H1 (cell line): ENCODE measurements around the gene TMEM266. TPM values are rescaled to one million over a fixed set of nuclear protein-coding genes. Genes with fewer than 3 reads are reported as not detected.

ENCODE experiments used
- CTCF ChIA-PET: fragments of 300-600 bp; sonication (Branson Sonifier 250); formaldehyde crosslinking; loops from one replicate; lab custom pipeline; 2021; ENCODE audit not compliant: partially characterized antibody; lab: Charles Lee
- POLR2A ChIA-PET: fragments of 300-600 bp; sonication (Branson Sonifier 250); formaldehyde crosslinking; loops from one replicate; lab custom pipeline; 2021; ENCODE audit warnings: inconsistent platforms; ENCODE audit not compliant: partially characterized antibody; lab: Charles Lee
- DNase-seq, 2 experiments: peaks; one replicate each; pipeline versions ENCODE4 v3.0.0 to v3.0.0-alpha.2; 2010 to 2022; ENCODE audit warnings: low spot score in 2 of 2, low read depth in 1 of 2, mixed read lengths in 1 of 2
- FAIRE-seq: peaks from 2 replicates; lab custom pipeline; 2011; peaks lifted over from hg19 to GRCh38; lab: Jason Lieb, UNC
- H2AFZ ChIP-seq: 2 replicates; pipeline ENCODE4 v1.8.1; 2012; ENCODE audit warnings: low read length, inconsistent platforms
- H2AK5ac ChIP-seq: 2 replicates; pipeline ENCODE4 v1.6.1; 2013; ENCODE audit warnings: low read depth, low read length
- H2BK120ac ChIP-seq: replicated peaks from 2 replicates; pipeline ENCODE3; 2013; ENCODE audit warnings: low read depth, low read length, inconsistent platforms
- H2BK12ac ChIP-seq: 2 replicates; pipeline ENCODE4 v1.6.1; 2013; ENCODE audit warnings: low read depth, low read length
- H2BK15ac ChIP-seq: 2 replicates; pipeline ENCODE4 v1.6.1; 2013; ENCODE audit warnings: low read length
- H2BK20ac ChIP-seq: 2 replicates; pipeline ENCODE4 v1.6.1; 2013; ENCODE audit warnings: low read length
- H2BK5ac ChIP-seq: 2 replicates; pipeline ENCODE4 v1.6.1; 2013; ENCODE audit warnings: low read depth, low read length
- H3K14ac ChIP-seq: 2 replicates; pipeline ENCODE4 v1.6.1; 2013; ENCODE audit warnings: inconsistent platforms; ENCODE audit not compliant: insufficient read length
- H3K18ac ChIP-seq: 2 replicates; pipeline ENCODE4 v1.6.1; 2013; ENCODE audit warnings: low read length; ENCODE audit errors: extremely low read depth
- H3K23ac ChIP-seq: 2 replicates; pipeline ENCODE4 v1.6.1; 2013; ENCODE audit warnings: inconsistent platforms; ENCODE audit not compliant: insufficient read length
- H3K23me2 ChIP-seq: 2 replicates; pipeline ENCODE4 v1.6.1; 2013; ENCODE audit warnings: low read depth, low read length
- H3K27ac ChIP-seq: 2 replicates; pipeline ENCODE4 v1.6.1; 2011; ENCODE audit warnings: low read depth, low read length, inconsistent platforms
- H3K27me3 ChIP-seq, 4 experiments: replicated peaks in 1 of 4; 1 replicate in 1 of 4; 2 replicates in 3 of 4; pipeline versions ENCODE4 v1.6.1 to v1.8.1; 2011 to 2013; ENCODE audit warnings: low read length in 3 of 4, mild to moderate bottlenecking in 3 of 4, inconsistent platforms in 2 of 4, mixed read lengths in 2 of 4, moderate library complexity in 1 of 4; ENCODE audit not compliant: control insufficient read depth in 3 of 4, insufficient read depth in 3 of 4; ENCODE audit errors: extremely low read depth in 1 of 4
- H3K36me3 ChIP-seq, 4 experiments: 2 replicates each; pipeline versions ENCODE4 v1.6.1 to v1.8.1; 2011 to 2013; ENCODE audit warnings: mild to moderate bottlenecking in 4 of 4, low read length in 3 of 4, moderate library complexity in 2 of 4, control low read depth in 1 of 4, inconsistent platforms in 1 of 4; ENCODE audit not compliant: insufficient read depth in 4 of 4, control insufficient read depth in 2 of 4
- H3K4ac ChIP-seq: replicated peaks from 2 replicates; pipeline ENCODE3; 2013; ENCODE audit warnings: low read length, low read depth, mixed read lengths, inconsistent platforms; ENCODE audit not compliant: insufficient read length
- H3K4me1 ChIP-seq, 4 experiments: replicated peaks in 1 of 4; 1 replicate in 1 of 4; 2 replicates in 3 of 4; pipeline versions ENCODE4 v1.6.1 to v1.8.1; 2011 to 2013; ENCODE audit warnings: low read length in 3 of 4, inconsistent platforms in 2 of 4, mixed read lengths in 1 of 4; ENCODE audit not compliant: insufficient read depth in 4 of 4, control insufficient read depth in 3 of 4
- H3K4me2 ChIP-seq, 2 experiments: 2 replicates each; pipeline versions ENCODE4 v1.6.1 to v1.8.1; 2011 to 2013; ENCODE audit warnings: low read depth in 2 of 2, low read length in 2 of 2, control low read depth in 1 of 2, inconsistent platforms in 1 of 2, mild to moderate bottlenecking in 1 of 2; ENCODE audit not compliant: insufficient read depth in 1 of 2
- H3K4me3 ChIP-seq, 4 experiments: fragments of 200-600, 300-600 bp in 1 of 4; sonication (generic), shearing (Covaris generic), sonication (Bioruptor Twin) in 1 of 4; 2 replicates each; pipeline versions ENCODE4 v1.5.1 to v1.8.1; 2011 to 2016; ENCODE audit warnings: low read length in 4 of 4, low read depth in 3 of 4, control low read depth in 2 of 4, inconsistent platforms in 2 of 4, mild to moderate bottlenecking in 2 of 4, mixed read lengths in 1 of 4, moderate library complexity in 1 of 4; ENCODE audit not compliant: insufficient read depth in 2 of 4; ENCODE audit errors: extremely low read depth in 1 of 4
- H3K56ac ChIP-seq: replicated peaks from 2 replicates; pipeline ENCODE3; 2013; ENCODE audit warnings: low read depth, mild to moderate bottlenecking, mixed read lengths, low read length, inconsistent platforms; ENCODE audit not compliant: insufficient read length
- H3K79me1 ChIP-seq: 2 replicates; pipeline ENCODE4 v1.6.1; 2013; ENCODE audit warnings: low read depth, low read length, control low read depth
- H3K79me2 ChIP-seq, 2 experiments: 2 replicates each; pipeline versions ENCODE4 v1.6.1 to v1.8.1; 2012 to 2013; ENCODE audit warnings: low read length in 2 of 2, mild to moderate bottlenecking in 2 of 2, inconsistent platforms in 1 of 2; ENCODE audit not compliant: insufficient read depth in 2 of 2, control insufficient read depth in 1 of 2
- H3K9ac ChIP-seq, 4 experiments: replicated peaks in 1 of 4; 1 replicate in 1 of 4; 2 replicates in 3 of 4; pipeline versions ENCODE4 v1.6.1 to v1.8.1; 2011 to 2013; ENCODE audit warnings: low read depth in 3 of 4, low read length in 3 of 4, control low read depth in 2 of 4, mild to moderate bottlenecking in 2 of 4, moderate library complexity in 2 of 4, inconsistent platforms in 1 of 4; ENCODE audit errors: extremely low read depth in 1 of 4
- H3K9me3 ChIP-seq, 2 experiments: 2 replicates each; pipeline versions ENCODE4 v1.6.1 to v1.8.1; 2012 to 2013; ENCODE audit warnings: mild to moderate bottlenecking in 2 of 2, moderate library complexity in 2 of 2, control low read depth in 1 of 2, inconsistent platforms in 1 of 2, low read depth in 1 of 2, low read length in 1 of 2, mixed read lengths in 1 of 2; ENCODE audit not compliant: insufficient read depth in 2 of 2
- H4K20me1 ChIP-seq, 2 experiments: replicated peaks in 1 of 2; 2 replicates each; pipeline versions ENCODE3 to v1.8.1; 2011 to 2013; ENCODE audit warnings: inconsistent platforms in 2 of 2, low read length in 2 of 2, mild to moderate bottlenecking in 1 of 2; ENCODE audit not compliant: insufficient read depth in 2 of 2, control insufficient read depth in 1 of 2
- H4K5ac ChIP-seq: 2 replicates; pipeline ENCODE4 v1.6.1; 2013; ENCODE audit warnings: low read length, low read depth, mixed read lengths, inconsistent platforms; ENCODE audit not compliant: insufficient read length
- H4K8ac ChIP-seq: 2 replicates; pipeline ENCODE4 v1.8.0; 2013; ENCODE audit warnings: mild to moderate bottlenecking, moderate library complexity, low read length, inconsistent platforms; ENCODE audit not compliant: insufficient read depth; ENCODE audit errors: extremely low read depth
- H4K91ac ChIP-seq: replicated peaks from 2 replicates; pipeline ENCODE3; 2013; ENCODE audit warnings: low read length, mixed read lengths, inconsistent platforms; ENCODE audit not compliant: insufficient read length
- ASH2L ChIP-seq: fragments of 200-600, 300-600 bp; sonication (generic); IDR thresholded peaks from one replicate; pipeline ENCODE4 v1.7.1; 2017; ENCODE audit warnings: low read length
- ATF2 ChIP-seq: IDR thresholded peaks from 2 replicates; pipeline ENCODE4 v1.6.1; 2012; ENCODE audit warnings: low read length, inconsistent platforms
- BACH1 ChIP-seq: IDR thresholded peaks from 2 replicates; pipeline ENCODE4 v1.6.1; 2012; ENCODE audit warnings: low read length, improper control_type of control experiment
- CEBPB ChIP-seq: IDR thresholded peaks from 2 replicates; pipeline ENCODE4 v1.6.1; 2012; ENCODE audit warnings: low read depth, low read length
- CHD2 ChIP-seq: IDR thresholded peaks from 2 replicates; pipeline ENCODE4 v1.6.1; 2012; ENCODE audit warnings: low read length, improper control_type of control experiment
- CTBP2 ChIP-seq: IDR thresholded peaks from 2 replicates; pipeline ENCODE4 v1.7.0; 2011; ENCODE audit warnings: borderline replicate concordance, mild to moderate bottlenecking, moderate library complexity, mixed read lengths, low read length; ENCODE audit not compliant: insufficient read depth, insufficient read length
- EGR1 ChIP-seq: IDR thresholded peaks from 2 replicates; pipeline ENCODE4 v1.6.1; 2011; ENCODE audit warnings: low read depth, low read length, borderline replicate concordance
- HDAC2 ChIP-seq, 2 experiments: fragments of 300-600 bp in 1 of 2; sonication (generic) in 1 of 2; IDR thresholded peaks; 2 replicates each; pipeline ENCODE4 v1.6.1; 2011 to 2012; ENCODE audit warnings: low read depth in 2 of 2, low read length in 2 of 2, mild to moderate bottlenecking in 2 of 2, moderate library complexity in 2 of 2, borderline replicate concordance in 1 of 2, inconsistent platforms in 1 of 2
- KDM1A ChIP-seq: fragments of 200-600, 300-600 bp; sonication (generic); IDR thresholded peaks from 2 replicates; pipeline ENCODE4 v1.7.1; 2016; ENCODE audit warnings: mild to moderate bottlenecking, low read length, borderline replicate concordance
- NANOG ChIP-seq: IDR thresholded peaks from 2 replicates; pipeline ENCODE4 v1.6.1; 2011; ENCODE audit warnings: low read length, low read depth, mild to moderate bottlenecking, inconsistent platforms; ENCODE audit not compliant: insufficient read depth, poor library complexity, severe bottlenecking
- NRF1 ChIP-seq: IDR thresholded peaks from 2 replicates; pipeline ENCODE4 v1.6.1; 2011; ENCODE audit warnings: mild to moderate bottlenecking, low read depth, low read length, improper control_type of control experiment
- SIX5 ChIP-seq: IDR thresholded peaks from 2 replicates; pipeline ENCODE4 v1.6.1; 2011; ENCODE audit warnings: mild to moderate bottlenecking, low read depth, low read length
- SUZ12 ChIP-seq: fragments of 200-600 bp; sonication (generic); IDR thresholded peaks from 2 replicates; pipeline ENCODE4 v1.6.1; 2012; ENCODE audit warnings: mild to moderate bottlenecking, inconsistent platforms, low read length, moderate library complexity, mixed read lengths
- TBP ChIP-seq: IDR thresholded peaks from 2 replicates; pipeline ENCODE4 v1.6.1; 2011; ENCODE audit warnings: low read depth, low read length, improper control_type of control experiment
- polyA plus RNA-seq, 7 experiments: library from polyadenylated mRNA; depleted of rRNA in 3 of 7; stranded (reverse) in 5 of 7; unstranded in 2 of 7; fragments of >200 nt in 5 of 7; fragments of 200-250 nt in 2 of 7; gene quantifications; 1 replicate in 5 of 7; 2 replicates in 1 of 7; 4 replicates in 1 of 7; pipeline versions ENCODE4 v1.2.1 to v1.2.3, GENCODE V29; 2011 to 2013; ENCODE audit warnings: missing spikeins in 2 of 7, mixed read lengths in 2 of 7
- total RNA-seq: library from RNA; stranded (reverse); fragmentation: NEBNext Ultra II Directional; extraction: Animal tissue kit (Norgen Biotek cat#: 25700); gene quantifications from 2 replicates; pipeline ENCODE4 v1.2.1, GENCODE V29; 2021

The TMEM266 gene
- total and polyA plus RNA-seq, 2 of the 8 experiments (the other 6 are each of a cell fraction or from before 2014, with no cell fraction given), result 2.6 TPM

- Histone ChIP-seq H3K27ac (no peak overlapping the region), H2AK5ac (no peak overlapping the region), H3K14ac (no peak overlapping the region), H4K91ac (no peak overlapping the region), H3K9ac (no peak overlapping the region), H3K79me2 (no peaks in the 10 kb centered on the region), H3K4me1 (no peaks in the 10 kb centered on the region), H3K79me1 (no peaks in the 10 kb centered on the region), H3K27me3 (no peaks in the 10 kb centered on the region), H3K56ac (no peak overlapping the region), H2BK12ac (no peak overlapping the region), H2BK15ac (no peak overlapping the region), H4K8ac (no peak overlapping the region), H2BK120ac (no peak overlapping the region), H4K5ac (no peak overlapping the region), H3K4me3 (no peak overlapping the region), H3K9me3 (no peaks in the 10 kb centered on the region), H3K4ac (no peak overlapping the region), H3K36me3 (no peaks in the 10 kb centered on the region), H2BK5ac (no peak overlapping the region), H3K23me2 (no peaks in the 10 kb centered on the region), H4K20me1 (no peaks in the 10 kb centered on the region), H3K23ac (no peak overlapping the region), H2AFZ (no peak overlapping the region), H3K18ac (no peak overlapping the region), H3K4me2 (no peak overlapping the region), H2BK20ac (no peak overlapping the region)
- ChIA-PET POLR2A (no interaction called here), CTCF (interaction anchor here (0.9 to 7.8 kb wide), 6 partner anchors 8 to 194 kb away, joined by 3 to 47 read pairs (median 4); partner anchors contain the start of gene TMEM266)
- FAIRE-seq (no peak), DNase-seq (no peak)
- no peak for TF ChIP-seq CHD2
- TF ChIP-seq NANOG, result no peak
- TF ChIP-seq SIX5, result no peak
- no peak for TF ChIP-seq ATF2
- TF ChIP-seq EGR1, result no peak
- TF ChIP-seq HDAC2 (IDR thresholded peaks at IDR 0.05; ENCODE audit: borderline replicate concordance in 1 of 2, low read depth in 2 of 2, low read length in 2 of 2), result no peak
- no peak for TF ChIP-seq CTBP2
- TF ChIP-seq BACH1, result no peak
- no peak for TF ChIP-seq CEBPB
- TF ChIP-seq TBP, result no peak
- TF ChIP-seq NRF1, result no peak
- TF ChIP-seq SUZ12, result no peak
- TF ChIP-seq KDM1A, result no peak
- TF ChIP-seq ASH2L, result no peak
These were observed 63.2 kb downstream of the TMEM266 start for GRCh38 chr15:76123031-76123430.
